ENCODE measurements around the gene EEF1E1.

Gene EEF1E1

DNA sequence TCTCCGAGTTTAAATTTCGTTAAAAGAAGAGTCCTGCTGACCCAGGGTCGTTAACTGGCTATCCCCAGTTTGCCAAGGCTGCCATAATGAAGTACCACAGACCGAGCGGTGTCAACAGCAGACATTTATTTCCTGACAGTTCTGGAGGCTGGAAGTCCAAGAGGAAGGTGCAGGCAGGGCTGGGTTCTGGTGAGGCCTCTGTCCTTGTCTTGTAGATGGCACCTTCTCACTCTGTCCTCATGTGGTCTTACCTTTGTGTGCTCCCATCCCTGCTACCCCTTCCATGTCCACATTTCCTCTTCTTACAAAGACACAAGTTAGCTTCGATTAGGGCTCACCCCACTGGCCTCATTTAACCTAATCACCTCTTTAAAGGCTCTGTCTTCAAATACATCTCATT is 29.8 kb upstream of the EEF1E1 start:
- no peak overlapping the region for H3K4me3 ChIP-seq (replicated peaks; ENCODE audit: low read depth, low read length)
- DNase-seq (ENCODE audit: extremely low read depth, low read depth): no peak
- no peak for TF ChIP-seq CTCF (IDR thresholded peaks at IDR 0.05; ENCODE audit: low read depth, low read length, missing control alignments)

- DNase-seq (ENCODE audit: extremely low read depth, low read depth): peak; percentile 41
- no peak overlapping the region for H3K4me3 ChIP-seq (replicated peaks; ENCODE audit: low read depth, low read length)
- peak; percentile 52 for TF ChIP-seq CTCF (IDR thresholded peaks at IDR 0.05; ENCODE audit: low read depth, low read length, missing control alignments)
Observed at GRCh38 chr6:8131265-8131897, 29.0 kb upstream of the EEF1E1 start.

DNA sequence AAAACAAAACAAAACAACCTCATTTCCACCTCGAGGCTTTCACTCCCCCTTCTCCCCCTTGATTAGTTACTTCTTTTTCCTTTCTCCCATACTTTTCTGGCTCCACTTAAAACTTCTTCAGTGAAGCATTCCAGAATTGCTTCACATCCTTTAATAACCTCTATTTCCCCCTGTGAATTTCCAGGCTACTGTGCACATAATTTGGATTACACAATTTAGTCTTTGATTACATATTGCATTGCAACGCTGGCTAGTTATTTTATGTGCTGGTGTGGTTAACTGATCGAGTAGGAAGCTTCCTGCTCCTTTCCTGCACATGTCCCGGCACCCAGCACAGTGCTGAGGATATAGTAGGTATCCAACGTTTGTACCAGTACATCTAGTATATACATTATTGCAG is 28.1 kb upstream of the EEF1E1 start:
- no peak for TF ChIP-seq CTCF (IDR thresholded peaks at IDR 0.05; ENCODE audit: low read depth, low read length, missing control alignments)
- no peak for DNase-seq (ENCODE audit: extremely low read depth, low read depth)
- no peak overlapping the region for H3K4me3 ChIP-seq (replicated peaks; ENCODE audit: low read depth, low read length)

GRCh38 chr6:8123236-8123635 is 20.9 kb upstream of the EEF1E1 start:
- TF ChIP-seq CTCF (IDR thresholded peaks at IDR 0.05; ENCODE audit: low read depth, low read length, missing control alignments): no peak
- no peak overlapping the region for H3K4me3 ChIP-seq (replicated peaks; ENCODE audit: low read depth, low read length)
- DNase-seq (ENCODE audit: extremely low read depth, low read depth): no peak

- DNase-seq (ENCODE audit: extremely low read depth, low read depth): no peak
- H3K4me3 ChIP-seq (replicated peaks; ENCODE audit: low read depth, low read length): no peak overlapping the region
- TF ChIP-seq CTCF (IDR thresholded peaks at IDR 0.05; ENCODE audit: low read depth, low read length, missing control alignments): no peak
Observed at GRCh38 chr6:8114956-8115355, 12.6 kb upstream of the EEF1E1 start.

DNA sequence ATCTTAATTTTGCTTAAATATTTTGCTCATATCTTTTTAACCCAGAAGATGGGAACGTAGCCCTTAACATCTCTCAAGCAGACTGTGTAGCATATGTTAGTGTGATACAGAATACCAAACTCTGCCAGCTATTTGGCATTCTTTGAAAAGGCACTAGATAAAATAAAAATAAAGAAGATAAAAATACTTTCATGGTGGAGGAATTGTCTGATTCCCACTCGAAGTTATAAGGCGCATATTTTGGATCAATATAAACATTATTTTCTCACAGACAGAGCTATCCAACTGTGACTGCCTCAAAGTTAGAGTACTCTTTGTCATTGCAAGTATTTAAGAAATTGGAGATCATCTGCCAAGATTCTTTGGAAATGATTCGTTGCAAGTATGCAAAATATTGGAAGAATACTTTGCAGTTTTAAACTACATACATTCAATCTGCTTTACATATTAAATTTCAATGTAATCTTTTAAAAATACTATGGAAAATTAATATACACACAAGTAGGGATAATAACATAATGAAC is 10.8 kb upstream of the EEF1E1 start:
- DNase-seq (ENCODE audit: extremely low read depth, low read depth): no peak
- TF ChIP-seq CTCF (IDR thresholded peaks at IDR 0.05; ENCODE audit: low read depth, low read length, missing control alignments): no peak
- no peak overlapping the region for H3K4me3 ChIP-seq (replicated peaks; ENCODE audit: low read depth, low read length)

DNA sequence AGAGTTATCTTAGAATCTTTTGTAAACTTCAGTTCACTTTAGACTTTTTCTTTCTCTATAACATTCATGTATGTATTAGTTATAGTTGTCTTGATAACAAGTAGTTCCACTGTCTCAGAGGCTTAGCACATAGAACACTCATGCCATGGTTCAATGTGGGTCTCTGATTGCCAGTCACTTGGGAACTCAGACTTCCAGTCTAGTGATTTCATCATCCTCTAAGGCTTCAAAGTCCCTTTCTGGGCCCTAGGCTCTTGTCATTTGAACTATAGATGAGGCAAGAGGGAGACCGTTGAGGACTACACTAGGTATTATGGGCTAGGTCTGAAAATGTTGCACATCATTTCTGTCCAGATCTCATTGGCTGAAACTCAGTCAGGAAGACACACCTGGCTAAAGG is 8.4 kb upstream of the EEF1E1 start:
- no peak overlapping the region for H3K4me3 ChIP-seq (replicated peaks; ENCODE audit: low read depth, low read length)
- TF ChIP-seq CTCF (IDR thresholded peaks at IDR 0.05; ENCODE audit: low read depth, low read length, missing control alignments): no peak

More for the DNA sequence above, 8.4 kb upstream of the EEF1E1 start:
- no peak for DNase-seq (ENCODE audit: extremely low read depth, low read depth)
